IMR-90 (cell line): ENCODE measurements around the gene ZKSCAN4. TPM values are rescaled to one million over a fixed set of nuclear protein-coding genes. Genes with fewer than 3 reads are reported as not detected.

Experiments
- ATAC-seq: fragments of 200-7000 bp; cut with Tn5 transposase; 2 replicates; pipeline ENCODE4 v1.9.1; 2020; ENCODE audit warnings: low read depth, mild to moderate bottlenecking, moderate library complexity
- BruUV-seq: library from RNA; stranded (reverse); fragments of 400-500 nt; replicated peaks from 2 replicates; lab custom pipeline; 2021; lab: Mats Ljungman, UMichigan
- CTCF ChIA-PET: fragments of 300-600 bp; formaldehyde crosslinking; extraction: SDS; loops from one replicate; lab custom pipeline; 2021; ENCODE audit warnings: antibody characterized with exemption; lab: Yijun Ruan, JAX
- POLR2A ChIA-PET: fragments of 300-600 bp; sonication (Branson Sonifier 250); formaldehyde crosslinking; loops from one replicate; lab custom pipeline; 2022; ENCODE audit warnings: antibody characterized with exemption; ENCODE audit not compliant: unreplicated experiment; lab: Charles Lee
- DNase-seq: peaks from one replicate; pipeline ENCODE4 v3.0.0; 2013
- H2AFZ ChIP-seq: replicated peaks from 2 replicates; pipeline ENCODE3; 2013; ENCODE audit warnings: low read length, mild to moderate bottlenecking; ENCODE audit not compliant: poor library complexity
- H2AK5ac ChIP-seq: 2 replicates; pipeline ENCODE4 v1.6.1; 2013; ENCODE audit warnings: low read depth, low read length, inconsistent platforms
- H2AK9ac ChIP-seq: replicated peaks from 2 replicates; pipeline ENCODE3; 2013; ENCODE audit warnings: mild to moderate bottlenecking, low read depth, low read length, moderate library complexity; ENCODE audit not compliant: poor library complexity
- H2BK120ac ChIP-seq: 2 replicates; pipeline ENCODE4 v1.6.1; 2013; ENCODE audit warnings: low read depth, low read length, inconsistent platforms
- H2BK15ac ChIP-seq: 3 replicates; pipeline ENCODE4 v1.6.1; 2013; ENCODE audit warnings: low read depth, low read length, inconsistent platforms
- H2BK20ac ChIP-seq: 2 replicates; pipeline ENCODE4 v1.6.1; 2013; ENCODE audit warnings: low read depth, mild to moderate bottlenecking, inconsistent platforms, low read length, moderate library complexity
- H2BK5ac ChIP-seq: 2 replicates; pipeline ENCODE4 v1.6.1; 2013; ENCODE audit warnings: mild to moderate bottlenecking, low read depth, low read length, inconsistent platforms; ENCODE audit not compliant: poor library complexity, severe bottlenecking
- H3K14ac ChIP-seq: replicated peaks from 2 replicates; pipeline ENCODE4 v1.6.1; 2013; ENCODE audit warnings: low read depth, low read length, inconsistent platforms
- H3K18ac ChIP-seq: 2 replicates; pipeline ENCODE4 v1.6.1; 2013; ENCODE audit warnings: low read depth, low read length, control low read depth
- H3K23ac ChIP-seq: 2 replicates; pipeline ENCODE4 v1.6.1; 2013; ENCODE audit warnings: low read depth, low read length, inconsistent platforms
- H3K27ac ChIP-seq: 2 replicates; pipeline ENCODE4 v1.5.1; 2013; ENCODE audit warnings: mild to moderate bottlenecking, control low read depth, low read length; ENCODE audit not compliant: insufficient read depth
- H3K27me3 ChIP-seq: 2 replicates; pipeline ENCODE4 v1.6.1; 2013; ENCODE audit warnings: low read length; ENCODE audit not compliant: control insufficient read depth, insufficient read depth
- H3K36me3 ChIP-seq: 2 replicates; pipeline ENCODE4 v1.6.1; 2013; ENCODE audit warnings: low read length, mixed read lengths; ENCODE audit not compliant: control insufficient read depth, insufficient read depth
- H3K4ac ChIP-seq: 2 replicates; pipeline ENCODE4 v1.6.1; 2013; ENCODE audit warnings: low read depth, low read length, inconsistent platforms
- H3K4me1 ChIP-seq: 2 replicates; pipeline ENCODE4 v1.6.1; 2013; ENCODE audit warnings: low read length, mixed read lengths; ENCODE audit not compliant: control insufficient read depth, insufficient read depth
- H3K4me2 ChIP-seq: 2 replicates; pipeline ENCODE4 v1.6.1; 2013; ENCODE audit warnings: low read depth, mild to moderate bottlenecking, control low read depth, low read length, moderate library complexity
- H3K4me3 ChIP-seq: 2 replicates; pipeline ENCODE4 v1.5.1; 2013; ENCODE audit warnings: low read depth, mild to moderate bottlenecking, control low read depth, low read length, moderate library complexity; ENCODE audit not compliant: insufficient read depth
- H3K56ac ChIP-seq: 2 replicates; pipeline ENCODE4 v1.6.1; 2013; ENCODE audit warnings: low read length, inconsistent platforms; ENCODE audit not compliant: insufficient read depth; ENCODE audit errors: extremely low read depth
- H3K79me1 ChIP-seq, 2 experiments: 2 replicates each; pipeline ENCODE4 v1.6.1; 2013; ENCODE audit warnings: low read length in 2 of 2, inconsistent platforms in 1 of 2, low read depth in 1 of 2
- H3K9ac ChIP-seq: 2 replicates; pipeline ENCODE4 v1.6.1; 2013; ENCODE audit warnings: low read depth, low read length, control low read depth
- H3K9me1 ChIP-seq: 2 replicates; pipeline ENCODE4 v1.6.1; 2013; ENCODE audit warnings: low read length, inconsistent platforms; ENCODE audit not compliant: insufficient read depth
- H3K9me3 ChIP-seq: 2 replicates; pipeline ENCODE4 v1.6.1; 2013; ENCODE audit warnings: low read length; ENCODE audit not compliant: control insufficient read depth, insufficient read depth
- H4K20me1 ChIP-seq: 2 replicates; pipeline ENCODE4 v1.6.1; 2013; ENCODE audit warnings: low read length, inconsistent platforms; ENCODE audit not compliant: insufficient read depth
- H4K5ac ChIP-seq: 2 replicates; pipeline ENCODE4 v1.6.1; 2013; ENCODE audit warnings: mild to moderate bottlenecking, low read depth, low read length, control low read depth
- H4K8ac ChIP-seq, 2 experiments: 2 replicates each; pipeline ENCODE4 v1.6.1; 2013; ENCODE audit warnings: low read depth in 2 of 2, low read length in 2 of 2, control low read depth in 1 of 2, inconsistent platforms in 1 of 2
- H4K91ac ChIP-seq: 2 replicates; pipeline ENCODE4 v1.6.1; 2013; ENCODE audit warnings: low read depth, low read length, inconsistent platforms; ENCODE audit not compliant: insufficient read depth
- BHLHE40 ChIP-seq: fragments of 150-350 bp; IDR thresholded peaks from 2 replicates; pipeline ENCODE4 v1.6.1; 2016; ENCODE audit warnings: mild to moderate bottlenecking, low read depth, low read length
- CEBPB ChIP-seq: IDR thresholded peaks from 2 replicates; pipeline ENCODE4 v1.6.1; 2012; ENCODE audit warnings: low read depth, low read length, improper control_type of control experiment
- CHD1 ChIP-seq: IDR thresholded peaks from 2 replicates; pipeline ENCODE4 v1.6.1; 2012; ENCODE audit warnings: low read depth, low read length, improper control_type of control experiment
- RFX5 ChIP-seq: IDR thresholded peaks from 2 replicates; pipeline ENCODE4 v1.8.0; 2012; ENCODE audit warnings: low read depth, mild to moderate bottlenecking, low read length, moderate library complexity
- SMC3 ChIP-seq: fragments of 150-350 bp; IDR thresholded peaks from 2 replicates; pipeline ENCODE4 v1.6.1; 2016; ENCODE audit warnings: low read depth, mild to moderate bottlenecking, antibody characterized with exemption, low read length, moderate library complexity
- WGBS, 2 experiments: methylation state at CpG; one replicate each; pipeline versions ENCODE4 v1.1.5 to v1.1.7; 2013; ENCODE audit warnings: missing lambda C conversion rate in 2 of 2; ENCODE audit not compliant: insufficient read length in 1 of 2; ENCODE audit errors: extremely low coverage in 2 of 2; 5-methylcytosine and 5-hydroxymethylcytosine counted together
- dilution Hi-C: fragments of 300-500 bp; cut with HindIII; formaldehyde crosslinking; loops from one replicate; pipeline ENCODE4 v1.14.3; 2018; ENCODE audit warnings: low sequenced_read_pairs; ENCODE audit not compliant: unreplicated experiment
- in situ Hi-C: fragments of 300-500 bp; cut with MboI; formaldehyde crosslinking; loops from 3 replicates; pipeline ENCODE4 v1.14.3; 2019; ENCODE audit warnings: low sequenced_read_pairs, inconsistent platforms, mixed read lengths
- intact Hi-C: fragments of 100-400 bp; cut with micrococcal nuclease; formaldehyde crosslinking; loops from 2 replicates; pipeline ENCODE4 v1.10.0; 2022
- polyA plus RNA-seq, 3 experiments: library from polyadenylated mRNA; depleted of rRNA; stranded (reverse); fragments of >200 nt; gene quantifications; 2 replicates each; pipeline ENCODE4 v1.2.3, GENCODE V29; 2012; ENCODE audit warnings: low replicate concordance in 1 of 3
- total RNA-seq: library from RNA; depleted of rRNA; stranded (reverse); fragments of >200 nt; gene quantifications from 2 replicates; pipeline ENCODE4 v1.2.3, GENCODE V29; 2012

The ZKSCAN4 gene
- total and polyA plus RNA-seq, 2 of the 4 experiments (the other 2 are of a cell fraction) = 2.4 to 5.7 TPM

GRCh38 chr6:28250747-28251146 lies 1.3 kb downstream of the ZKSCAN4 start:
- peaks cover 7% of the 10 kb centered on the region for H3K4me1 ChIP-seq
- no peak overlapping the region for H3K4ac ChIP-seq
- H3K27ac ChIP-seq = no peak overlapping the region
- peaks cover 17% of the 10 kb centered on the region for H3K36me3 ChIP-seq
- 0 out of 2 replicates have a peak overlapping the region, but pooled peaks have one; percentile 17 for H3K4me3 ChIP-seq
- H3K56ac ChIP-seq = no peak overlapping the region
- H3K27me3 ChIP-seq = no peaks in the 10 kb centered on the region
- H2AFZ ChIP-seq = no peak overlapping the region
- no peak overlapping the region for H3K23ac ChIP-seq
- DNase-seq = no peak
- H2BK20ac ChIP-seq = no peak overlapping the region
- BruUV-seq = no TSS peak
- no peak for TF ChIP-seq BHLHE40
- TF ChIP-seq RFX5 = no peak
- TF ChIP-seq SMC3 = no peak
- no peak for TF ChIP-seq CHD1
- no peak for TF ChIP-seq CEBPB
- ATAC-seq = no peak
- peak overlapping the region; percentile 81 for H3K4me2 ChIP-seq
- H4K91ac ChIP-seq = no peak overlapping the region
- no peak overlapping the region for H3K18ac ChIP-seq
- POLR2A ChIA-PET = no interaction called here
- H3K14ac ChIP-seq = no peak overlapping the region
- H2AK9ac ChIP-seq = no peak overlapping the region
- no peak overlapping the region for H4K8ac ChIP-seq
- WGBS, 2 experiments = no CpG with 5 or more reads among the region's 2 CpGs
- H2BK15ac ChIP-seq = no peak overlapping the region
- intact Hi-C loops = loop anchor here (5.0 kb wide), 1 partner anchor 107 kb away; no protein-coding TSS in a partner anchor
- H2BK120ac ChIP-seq = no peak overlapping the region
- CTCF ChIA-PET = no interaction called here
- in situ Hi-C loops = no loop called here
- no peaks in the 10 kb centered on the region for H3K9me3 ChIP-seq
- H3K79me1 ChIP-seq = peaks cover 7 to 24% of the 10 kb centered on the region in 2 experiments
- dilution Hi-C loops = no loop called here
- H3K9me1 ChIP-seq = 0 out of 2 replicates have a peak, but pooled peaks cover 3% of the 10 kb centered on the region
- H4K5ac ChIP-seq = no peak overlapping the region
- no peak overlapping the region for H2AK5ac ChIP-seq
- no peak overlapping the region for H3K9ac ChIP-seq
- H2BK5ac ChIP-seq = no peak overlapping the region
- H4K20me1 ChIP-seq = no peaks in the 10 kb centered on the region
